Mesothelial cell of epicardium (in vitro differentiated cells): ENCODE data around the gene SOX10. TPM values are rescaled to one million over a fixed set of nuclear protein-coding genes. Genes with fewer than 3 reads are reported as not detected.

Experiments used
- DNase-seq, 2 experiments: peaks; one replicate each; pipeline ENCODE4 v3.0.0; 2021; ENCODE audit warnings: low spot score in 2 of 2; ENCODE audit not compliant: unreplicated experiment in 2 of 2
- H3K27ac Mint-ChIP-seq: 2 replicates; pipeline ENCODE4 v1.8.0; 2021; ENCODE audit warnings: mixed read lengths
- H3K27me3 Mint-ChIP-seq: 2 replicates; pipeline ENCODE4 v1.8.0; 2021; ENCODE audit warnings: low read depth, mixed read lengths
- H3K36me3 Mint-ChIP-seq: 2 replicates; pipeline ENCODE4 v1.8.0; 2021; ENCODE audit warnings: mixed read lengths
- H3K4me1 Mint-ChIP-seq: 2 replicates; pipeline ENCODE4 v1.8.0; 2021; ENCODE audit warnings: mixed read lengths
- H3K4me3 Mint-ChIP-seq: 2 replicates; pipeline ENCODE4 v1.8.0; 2021; ENCODE audit warnings: mild to moderate bottlenecking, moderate library complexity, mixed read lengths
- H3K9me3 Mint-ChIP-seq: 2 replicates; pipeline ENCODE4 v1.8.0; 2021; ENCODE audit warnings: mixed read lengths
- CTCF ChIP-seq: fragments of 200-600 bp; sonication (generic); IDR thresholded peaks from one replicate; pipeline ENCODE4 v1.5.0; 2021; ENCODE audit warnings: antibody characterized with exemption; ENCODE audit not compliant: unreplicated experiment
- total RNA-seq: library from RNA; stranded (reverse); gene quantifications from 3 replicates; pipeline ENCODE4 v1.2.1, GENCODE V29; 2021

Gene SOX10
- total RNA-seq, 1 donor from 2014 or later: 0.09 TPM

- H3K36me3 Mint-ChIP-seq: no peaks in the 10 kb centered on the region
- peaks cover 25% of the 10 kb centered on the region for H3K4me1 Mint-ChIP-seq
- DNase-seq: no peak
- no peak for TF ChIP-seq CTCF
- H3K4me3 Mint-ChIP-seq: no peak overlapping the region
- H3K9me3 Mint-ChIP-seq: no peaks in the 10 kb centered on the region
- H3K27me3 Mint-ChIP-seq: no peaks in the 10 kb centered on the region
- H3K27ac Mint-ChIP-seq: no peak overlapping the region
Measured at GRCh38 chr22:37999236-37999635, 14.9 kb upstream of the SOX10 start.

GRCh38 chr22:37998543-37998942, 14.2 kb upstream of the SOX10 start:
- H3K4me1 Mint-ChIP-seq: peaks cover 22% of the 10 kb centered on the region
- no peaks in the 10 kb centered on the region for H3K27me3 Mint-ChIP-seq
- no peak for TF ChIP-seq CTCF
- no peaks in the 10 kb centered on the region for H3K9me3 Mint-ChIP-seq
- no peak overlapping the region for H3K4me3 Mint-ChIP-seq
- no peak for DNase-seq
- no peak overlapping the region for H3K27ac Mint-ChIP-seq
- no peaks in the 10 kb centered on the region for H3K36me3 Mint-ChIP-seq

GRCh38 chr22:37996515-37997246, 12.3 kb upstream of the SOX10 start:
- no peak for DNase-seq
- H3K36me3 Mint-ChIP-seq: no peaks in the 10 kb centered on the region
- no peak for TF ChIP-seq CTCF
- peaks cover 22% of the 10 kb centered on the region for H3K4me1 Mint-ChIP-seq
- H3K4me3 Mint-ChIP-seq: no peak overlapping the region
- H3K27me3 Mint-ChIP-seq: no peaks in the 10 kb centered on the region
- H3K27ac Mint-ChIP-seq: no peak overlapping the region
- no peaks in the 10 kb centered on the region for H3K9me3 Mint-ChIP-seq

- no peak overlapping the region for H3K27ac Mint-ChIP-seq
- H3K27me3 Mint-ChIP-seq: no peaks in the 10 kb centered on the region
- no peak for TF ChIP-seq CTCF
- no peak for DNase-seq
- H3K36me3 Mint-ChIP-seq: no peaks in the 10 kb centered on the region
- no peak overlapping the region for H3K4me3 Mint-ChIP-seq
- no peaks in the 10 kb centered on the region for H3K9me3 Mint-ChIP-seq
- peaks cover 22% of the 10 kb centered on the region for H3K4me1 Mint-ChIP-seq
Measured at GRCh38 chr22:37996079-37996478, 11.7 kb upstream of the SOX10 start.

- no peak for TF ChIP-seq CTCF
- Mint-ChIP-seq H3K27ac (no peak overlapping the region), H3K4me1 (peaks cover 22% of the 10 kb centered on the region), H3K4me3 (no peak overlapping the region), H3K27me3 (no peaks in the 10 kb centered on the region), H3K36me3 (no peaks in the 10 kb centered on the region), H3K9me3 (no peaks in the 10 kb centered on the region)
- no peak for DNase-seq
Measured at GRCh38 chr22:37995460-37995859, 11.1 kb upstream of the SOX10 start.

GRCh38 chr22:37994982-37995381, 10.6 kb upstream of the SOX10 start:
- Mint-ChIP-seq H3K9me3 (no peaks in the 10 kb centered on the region), H3K4me3 (no peak overlapping the region), H3K36me3 (no peaks in the 10 kb centered on the region), H3K27me3 (no peaks in the 10 kb centered on the region), H3K27ac (no peak overlapping the region), H3K4me1 (peaks cover 18% of the 10 kb centered on the region)
- TF ChIP-seq CTCF: no peak
- DNase-seq: no peak
